Measurements from ENCODE around the gene RUNDC3A. TPM values are rescaled to one million over a fixed set of nuclear protein-coding genes. Genes with fewer than 3 reads are reported as not detected.

Gene RUNDC3A
- total RNA-seq, 2 donors from 2014 or later: 0.81 TPM; not detected in 1

- no peak for ATAC-seq (ENCODE audit: insufficient number of reproducible peaks, low FRiP score, low read depth)
- Histone ChIP-seq H3K36me3 (no peaks in the 10 kb centered on the region), H3K4me1 (ENCODE audit: control insufficient read depth in 1 of 2, low read depth in 2 of 2) (no peaks in the 10 kb centered on the region), H3K9me3 (no peaks in the 10 kb centered on the region), H3K27ac (peak overlapping the region in 1 of 2 donors; percentile 17), H3K4me3 (no peak overlapping the region), H3K27me3 (replicated peaks; ENCODE audit: insufficient read depth) (no peaks in the 10 kb centered on the region)
- DNase-seq (ENCODE audit: low spot score): no peak
- TF ChIP-seq CTCF (IDR thresholded peaks at IDR 0.05): no peak
These were observed 29.1 kb upstream of the RUNDC3A start for GRCh38 chr17:44279346-44279665.

- H3K27ac ChIP-seq: peak overlapping the region in 1 of 2 donors; percentile 17
- no peak for TF ChIP-seq CTCF (IDR thresholded peaks at IDR 0.05)
- H3K4me1 ChIP-seq (ENCODE audit: control insufficient read depth in 1 of 2, low read depth in 2 of 2): no peaks in the 10 kb centered on the region
- no peaks in the 10 kb centered on the region for H3K27me3 ChIP-seq (replicated peaks; ENCODE audit: insufficient read depth)
- no peak overlapping the region for H3K4me3 ChIP-seq
- no peaks in the 10 kb centered on the region for H3K36me3 ChIP-seq
- ATAC-seq (ENCODE audit: insufficient number of reproducible peaks, low FRiP score, low read depth): no peak
- DNase-seq (ENCODE audit: low spot score): peak; percentile 12
- no peaks in the 10 kb centered on the region for H3K9me3 ChIP-seq
These were observed 28.6 kb upstream of the RUNDC3A start for GRCh38 chr17:44279666-44280391.

- TF ChIP-seq CTCF (IDR thresholded peaks at IDR 0.05): no peak
- ATAC-seq (ENCODE audit: insufficient number of reproducible peaks, low FRiP score, low read depth) (no peak), DNase-seq (ENCODE audit: low spot score) (no peak)
- no peaks in the 10 kb centered on the region for H3K36me3 ChIP-seq
- no peaks in the 10 kb centered on the region for H3K4me1 ChIP-seq (ENCODE audit: control insufficient read depth in 1 of 2, low read depth in 2 of 2)
- no peak overlapping the region for H3K27ac ChIP-seq
- no peaks in the 10 kb centered on the region for H3K27me3 ChIP-seq (replicated peaks; ENCODE audit: insufficient read depth)
- H3K9me3 ChIP-seq: no peaks in the 10 kb centered on the region
- H3K4me3 ChIP-seq: no peak overlapping the region
These were observed 27.9 kb upstream of the RUNDC3A start for GRCh38 chr17:44280392-44280937.

GRCh38 chr17:44281570-44281969, 26.8 kb upstream of the RUNDC3A start:
- DNase-seq (ENCODE audit: low spot score): no peak
- no peak overlapping the region for H3K27ac ChIP-seq
- H3K27me3 ChIP-seq (replicated peaks; ENCODE audit: insufficient read depth): no peaks in the 10 kb centered on the region
- no peaks in the 10 kb centered on the region for H3K4me1 ChIP-seq (ENCODE audit: control insufficient read depth in 1 of 2, low read depth in 2 of 2)
- no peaks in the 10 kb centered on the region for H3K36me3 ChIP-seq
- no peak overlapping the region for H3K4me3 ChIP-seq
- no peaks in the 10 kb centered on the region for H3K9me3 ChIP-seq
- no peak for ATAC-seq (ENCODE audit: insufficient number of reproducible peaks, low FRiP score, low read depth)
- TF ChIP-seq CTCF (IDR thresholded peaks at IDR 0.05): no peak

- no peak overlapping the region for H3K4me3 ChIP-seq
- H3K4me1 ChIP-seq (ENCODE audit: control insufficient read depth in 1 of 2, low read depth in 2 of 2): no peaks in the 10 kb centered on the region
- no peaks in the 10 kb centered on the region for H3K9me3 ChIP-seq
- H3K36me3 ChIP-seq: no peaks in the 10 kb centered on the region
- ATAC-seq (ENCODE audit: insufficient number of reproducible peaks, low FRiP score, low read depth) (no peak), DNase-seq (ENCODE audit: low spot score) (no peak)
- no peaks in the 10 kb centered on the region for H3K27me3 ChIP-seq (replicated peaks; ENCODE audit: insufficient read depth)
- H3K27ac ChIP-seq: no peak overlapping the region
- TF ChIP-seq CTCF (IDR thresholded peaks at IDR 0.05): no peak
These were observed 26.1 kb upstream of the RUNDC3A start for GRCh38 chr17:44282264-44282663.

Data from thoracic aorta (tissue), 2 donors.